ENCODE measurements around the gene PRKAR2B.

- TF ChIP-seq, protein P1, sequence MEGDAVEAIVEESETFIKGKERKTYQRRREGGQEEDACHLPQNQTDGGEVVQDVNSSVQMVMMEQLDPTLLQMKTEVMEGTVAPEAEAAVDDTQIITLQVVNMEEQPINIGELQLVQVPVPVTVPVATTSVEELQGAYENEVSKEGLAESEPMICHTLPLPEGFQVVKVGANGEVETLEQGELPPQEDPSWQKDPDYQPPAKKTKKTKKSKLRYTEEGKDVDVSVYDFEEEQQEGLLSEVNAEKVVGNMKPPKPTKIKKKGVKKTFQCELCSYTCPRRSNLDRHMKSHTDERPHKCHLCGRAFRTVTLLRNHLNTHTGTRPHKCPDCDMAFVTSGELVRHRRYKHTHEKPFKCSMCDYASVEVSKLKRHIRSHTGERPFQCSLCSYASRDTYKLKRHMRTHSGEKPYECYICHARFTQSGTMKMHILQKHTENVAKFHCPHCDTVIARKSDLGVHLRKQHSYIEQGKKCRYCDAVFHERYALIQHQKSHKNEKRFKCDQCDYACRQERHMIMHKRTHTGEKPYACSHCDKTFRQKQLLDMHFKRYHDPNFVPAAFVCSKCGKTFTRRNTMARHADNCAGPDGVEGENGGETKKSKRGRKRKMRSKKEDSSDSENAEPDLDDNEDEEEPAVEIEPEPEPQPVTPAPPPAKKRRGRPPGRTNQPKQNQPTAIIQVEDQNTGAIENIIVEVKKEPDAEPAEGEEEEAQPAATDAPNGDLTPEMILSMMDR (IDR thresholded peaks at IDR 0.05): no peak
- TF ChIP-seq POLR2A (IDR thresholded peaks at IDR 0.05): no peak
These were observed 61.2 kb downstream of the PRKAR2B start for GRCh38 chr7:107105591-107106245.

All from Peyer's patch (tissue), 4 donors.